ENCODE results near the gene RAB3C.
"Not testable (repeated sequence)": the region's sequence is repeated elsewhere in the genome, so short reads cannot be mapped to it uniquely, and the experiment has no call there.

Gene RAB3C

GRCh38 chr5:58680503-58680902 is 97.6 kb downstream of the RAB3C start:
- DNase-seq = no peak

GRCh38 chr5:58681943-58682342 is 99.1 kb downstream of the RAB3C start:
- no peak for DNase-seq

GRCh38 chr5:58683567-58683966 is 100.7 kb downstream of the RAB3C start:
- no peak for DNase-seq

DNA sequence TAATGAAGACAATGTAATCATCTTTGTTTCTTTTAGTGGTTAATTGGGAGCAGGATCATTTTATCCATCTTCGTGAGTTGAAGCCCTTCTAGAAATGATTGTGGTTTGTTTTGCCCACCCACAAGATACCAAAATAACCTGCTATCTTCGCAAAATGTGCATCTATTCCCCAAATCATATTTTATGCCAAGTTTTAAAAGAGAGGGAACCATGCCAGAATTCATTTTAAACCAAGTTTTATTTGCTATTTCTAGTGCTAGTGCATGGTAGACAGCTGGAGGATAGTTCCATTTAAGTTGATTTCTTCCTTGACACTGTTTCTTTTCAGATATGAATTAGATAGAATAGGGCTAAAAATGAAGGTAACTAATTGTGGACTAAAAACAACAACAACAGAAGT is 104.2 kb downstream of the RAB3C start:
- no peak for DNase-seq

DNA sequence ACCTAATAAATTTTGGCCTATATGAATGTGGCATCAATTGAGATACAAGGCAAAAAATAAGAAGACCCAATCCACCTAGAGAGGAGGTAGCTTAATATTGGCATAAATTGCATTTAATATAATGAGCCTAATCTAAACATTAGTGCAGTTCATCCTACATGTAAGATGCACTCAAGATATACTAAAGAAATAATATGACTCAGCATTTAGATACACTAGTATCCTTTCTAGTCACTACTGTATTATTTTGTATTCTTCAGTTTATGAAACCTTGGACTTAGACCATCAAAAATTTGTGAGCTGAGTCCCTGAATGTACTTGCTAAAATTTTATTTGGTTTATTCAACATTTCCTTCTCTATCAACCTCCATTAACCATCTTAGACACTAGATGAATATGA is 104.7 kb downstream of the RAB3C start:
- no peak for DNase-seq

GRCh38 chr5:58699088-58699761 is 116.3 kb downstream of the RAB3C start:
- DNase-seq = not testable (repeated sequence)

DNA sequence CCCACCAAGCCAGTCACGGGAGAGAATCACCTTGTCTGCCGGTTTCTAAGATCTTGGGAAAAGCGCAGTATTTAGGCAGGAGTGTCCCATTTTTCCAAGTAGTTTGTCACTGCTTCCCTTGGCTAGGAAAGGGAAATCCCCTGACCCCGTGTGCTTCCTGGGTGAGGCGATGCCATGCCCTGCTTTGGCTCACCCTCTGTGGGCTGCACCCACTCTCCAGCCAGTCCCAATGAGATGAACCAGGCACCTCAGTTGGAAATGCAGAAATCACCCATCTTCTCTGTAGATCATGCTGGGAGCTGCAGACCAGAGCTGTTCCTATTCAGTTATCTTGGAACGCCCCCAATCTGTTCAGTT is 116.9 kb downstream of the RAB3C start:
- no peak for DNase-seq

- DNase-seq = no peak
Measured at GRCh38 chr5:58703925-58704555, 121.2 kb downstream of the RAB3C start.

DNA sequence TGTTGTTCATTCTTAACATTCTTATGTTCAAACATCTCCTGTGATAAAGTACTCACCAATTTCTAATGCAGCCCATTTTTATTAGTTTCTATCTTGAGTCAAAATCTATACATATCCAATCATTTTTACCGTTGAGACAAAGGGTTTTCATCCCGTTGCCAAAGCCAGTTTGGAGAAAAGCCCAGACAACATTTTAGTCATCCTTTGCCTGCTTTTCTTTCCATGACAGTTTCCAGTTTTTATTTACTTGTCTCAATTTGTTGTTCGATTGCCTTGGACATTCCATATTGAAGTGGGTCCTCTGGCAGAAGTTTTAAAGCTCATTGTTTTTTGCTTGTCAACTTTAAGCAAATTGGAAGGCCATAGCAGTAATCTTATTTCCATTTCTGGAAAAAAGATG is 123.9 kb downstream of the RAB3C start:
- no peak for DNase-seq

- DNase-seq = no peak
Measured at GRCh38 chr5:58708456-58708855, 125.6 kb downstream of the RAB3C start.

DNA sequence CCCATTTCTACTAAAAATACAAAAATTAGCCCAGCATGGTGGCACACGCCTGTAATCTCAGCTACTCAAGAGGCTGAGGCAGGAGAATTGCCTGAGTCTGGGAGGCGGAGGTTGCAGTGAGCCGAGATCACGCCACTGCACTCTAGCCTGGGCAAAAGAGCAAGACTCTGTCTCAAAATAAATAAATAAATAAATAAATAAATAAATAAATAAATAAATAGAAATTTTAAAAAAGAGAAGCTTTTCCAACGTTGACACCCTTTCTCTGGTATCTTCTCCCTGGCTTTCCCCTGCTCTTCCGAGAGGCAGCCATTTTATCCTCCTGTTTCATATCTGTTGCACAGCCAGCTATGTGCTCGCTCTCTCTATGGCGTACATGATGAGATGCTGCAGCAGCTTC is 127.5 kb downstream of the RAB3C start:
- not testable (repeated sequence) for DNase-seq

GRCh38 chr5:58710871-58711270 is 128.0 kb downstream of the RAB3C start:
- no peak for DNase-seq

DNA sequence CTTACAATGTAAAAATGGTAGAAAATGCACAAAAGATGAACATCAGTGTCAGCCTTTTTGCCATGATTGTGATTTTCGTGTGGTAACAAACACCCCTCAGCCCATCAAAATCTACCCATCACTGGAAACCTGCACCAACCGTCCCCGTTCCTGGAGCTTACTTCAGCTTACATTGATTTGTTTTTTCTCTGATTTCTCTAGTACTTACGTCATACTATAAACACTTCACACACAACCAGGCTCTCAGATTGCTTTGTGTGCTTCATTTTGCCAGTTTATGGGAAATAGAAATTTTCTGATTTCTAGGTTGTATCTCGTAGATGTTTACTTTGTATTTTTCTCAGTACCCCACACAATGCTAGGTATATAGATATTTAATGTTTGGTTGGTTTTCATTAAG is 129.1 kb downstream of the RAB3C start:
- no peak for DNase-seq

DNA sequence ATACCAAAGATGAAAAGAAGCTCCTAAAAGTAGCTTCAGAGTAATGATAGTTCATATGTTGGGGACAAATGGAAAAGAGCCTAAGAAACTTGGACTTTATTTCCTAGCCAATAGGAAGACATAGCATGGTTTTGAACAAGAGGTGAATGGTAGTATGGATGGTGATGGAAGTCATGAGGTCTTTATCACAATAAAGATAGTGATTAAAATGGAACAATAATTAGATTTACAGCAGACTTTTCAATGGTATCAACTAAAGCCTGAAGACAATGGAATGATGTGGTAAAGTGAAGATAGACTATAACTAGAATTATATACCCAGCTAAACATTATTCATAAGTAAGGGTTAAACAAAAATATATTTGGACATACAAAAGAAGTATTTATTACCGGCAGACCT is 131.2 kb downstream of the RAB3C start:
- no peak for DNase-seq

- DNase-seq = no peak
Measured at GRCh38 chr5:58715997-58716656, 133.3 kb downstream of the RAB3C start.

DNA sequence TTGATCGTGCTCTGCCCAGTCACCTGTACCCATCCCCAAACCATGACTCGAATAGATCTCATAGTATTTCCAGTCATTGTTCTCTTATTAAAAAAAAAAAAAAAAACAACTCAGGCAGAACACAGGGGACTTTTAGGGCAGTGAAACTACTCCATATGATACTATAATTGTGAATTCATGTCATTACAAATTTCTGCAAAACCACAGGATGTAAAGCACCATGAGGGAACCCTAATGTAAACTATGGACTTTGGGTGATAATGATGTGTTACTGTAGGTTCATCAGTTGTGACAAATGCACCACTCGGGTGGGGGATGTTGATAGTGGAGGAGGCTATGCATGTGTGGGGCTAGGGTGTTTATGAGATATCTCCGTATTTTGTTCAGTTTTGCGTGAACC is 133.8 kb downstream of the RAB3C start:
- no peak for DNase-seq

DNA sequence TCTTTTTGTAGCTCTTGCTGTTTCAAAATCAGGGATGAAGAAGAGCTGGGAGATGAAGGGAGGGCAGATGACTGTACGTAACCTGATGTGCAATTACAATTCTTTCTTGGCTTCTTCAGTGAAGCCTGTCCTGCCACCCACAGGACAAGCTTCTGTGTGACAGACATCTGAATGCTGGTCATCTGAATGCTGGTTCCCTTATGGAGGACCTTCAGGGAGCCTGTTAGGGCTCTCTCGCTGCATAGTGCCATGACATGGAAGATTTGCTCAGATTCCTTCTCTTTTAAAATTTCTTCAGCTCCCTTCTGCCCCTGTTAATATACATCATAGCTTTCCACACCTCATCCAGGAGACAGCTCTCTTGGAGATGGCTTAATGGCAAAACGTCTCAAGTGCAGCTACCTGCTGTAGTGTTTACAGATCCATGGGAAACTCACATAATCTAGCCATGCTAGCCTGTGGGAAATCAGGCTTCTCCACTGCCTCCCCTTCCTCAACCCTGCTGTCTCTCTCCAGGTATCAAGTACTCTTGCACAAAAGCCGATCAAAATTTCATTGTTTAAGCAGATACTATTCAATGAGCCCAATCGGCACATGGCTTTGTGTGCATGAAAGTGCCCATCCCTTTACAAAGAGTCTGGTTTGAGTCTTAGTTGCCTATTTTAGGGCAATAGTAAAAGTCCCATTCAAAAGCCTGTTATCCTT is 134.6 kb downstream of the RAB3C start:
- DNase-seq = no peak

DNA sequence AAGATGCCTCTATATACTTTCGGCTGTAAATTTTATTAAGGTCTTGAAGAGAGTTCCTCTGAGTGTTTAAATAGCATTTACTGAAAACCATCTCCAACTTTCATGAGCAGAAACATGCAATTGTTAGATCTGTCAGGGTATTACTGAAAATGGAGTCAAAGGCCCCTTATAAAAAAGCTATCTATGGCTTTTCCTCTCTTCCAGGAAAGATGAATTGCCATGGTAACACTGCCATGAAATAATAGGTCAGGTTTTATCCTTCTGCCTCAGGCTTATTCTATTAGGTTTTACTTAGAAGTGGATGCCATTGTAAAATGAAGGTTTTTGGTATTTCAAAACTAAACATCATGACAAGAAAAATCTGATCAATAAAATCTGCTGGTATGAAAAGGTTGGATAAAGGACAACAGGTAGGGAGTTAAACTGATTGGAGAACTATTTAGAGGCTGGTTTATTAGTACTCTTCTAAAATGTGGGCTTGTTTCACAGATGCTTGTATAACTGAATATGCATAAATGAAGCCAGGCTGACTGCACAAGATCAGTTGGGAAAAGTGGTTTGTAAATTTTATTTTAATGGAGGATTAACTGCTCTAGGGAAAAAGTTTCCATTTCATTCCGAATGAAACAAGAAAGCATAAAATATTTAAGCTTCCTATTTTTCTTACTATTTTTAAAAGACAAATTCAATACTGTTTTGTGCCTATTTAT is 135.5 kb downstream of the RAB3C start:
- DNase-seq = no peak

DNA sequence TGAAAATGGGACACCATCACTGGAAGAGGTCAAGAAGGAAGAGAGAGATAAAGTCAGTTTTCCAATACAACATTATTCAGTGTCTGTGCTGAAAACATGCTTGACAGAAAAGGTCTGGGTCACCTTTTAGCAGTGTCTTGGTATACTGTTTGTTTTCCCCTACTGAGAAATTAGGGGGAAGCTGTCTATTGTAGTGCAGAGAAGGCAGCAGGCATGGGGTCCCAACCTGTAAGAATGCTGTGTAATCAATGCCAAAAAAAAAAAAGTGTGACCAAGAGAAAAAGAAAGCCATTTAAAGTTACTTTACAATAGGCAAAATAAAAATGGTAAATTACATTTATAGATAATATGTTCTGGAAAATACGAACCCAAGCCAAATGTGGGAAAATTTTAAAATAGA is 139.3 kb downstream of the RAB3C start:
- no peak for DNase-seq

GRCh38 chr5:58724992-58725391 is 142.1 kb downstream of the RAB3C start:
- no peak for DNase-seq

- no peak for DNase-seq
Measured at GRCh38 chr5:58731641-58732040, 148.8 kb downstream of the RAB3C start.

DNA sequence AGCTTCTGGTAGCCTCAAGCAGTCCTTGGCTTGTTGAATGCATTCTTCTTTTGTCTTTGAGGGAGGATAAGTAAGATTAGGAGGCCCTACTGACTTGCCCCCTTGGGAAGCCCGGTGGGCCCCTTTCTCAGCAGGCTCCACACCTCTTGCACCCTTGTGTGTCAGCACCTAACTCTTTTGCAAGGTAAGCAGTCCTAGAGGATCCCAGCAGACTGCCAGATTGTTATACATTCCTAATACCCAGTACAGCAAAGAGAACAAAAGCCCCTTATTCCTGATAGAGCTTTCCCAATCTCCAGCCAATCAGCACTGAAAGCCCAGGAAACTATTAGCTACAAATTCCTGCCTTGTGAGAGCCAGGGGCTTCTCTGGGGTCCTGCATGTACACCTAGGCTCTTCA is 152.8 kb downstream of the RAB3C start:
- no peak for DNase-seq

DNA sequence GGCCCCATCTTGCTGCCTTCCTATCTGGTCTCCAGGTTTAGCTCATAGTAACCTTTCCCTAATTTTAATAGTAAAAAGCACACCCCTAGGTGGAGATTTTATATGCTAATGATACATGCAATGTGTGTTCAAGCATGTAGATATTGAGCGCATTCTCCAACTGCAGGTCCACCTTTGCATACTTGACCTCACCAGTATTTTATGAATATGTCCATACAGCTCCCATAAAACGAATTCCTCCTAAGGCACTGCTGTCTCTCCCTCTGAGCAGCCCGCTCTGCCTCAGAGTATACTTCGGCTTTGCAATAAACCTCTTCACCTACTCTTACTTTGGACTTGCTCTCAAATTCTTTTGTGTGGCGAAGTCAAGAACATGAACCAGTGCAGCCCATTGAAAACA is 153.3 kb downstream of the RAB3C start:
- no peak for DNase-seq
